ENCODE measurements around the gene HIPK3.
"Not testable (repeated sequence)": the region's sequence is repeated elsewhere in the genome, so short reads cannot be mapped to it uniquely, and the experiment has no call there.

HIPK3 gene

DNA sequence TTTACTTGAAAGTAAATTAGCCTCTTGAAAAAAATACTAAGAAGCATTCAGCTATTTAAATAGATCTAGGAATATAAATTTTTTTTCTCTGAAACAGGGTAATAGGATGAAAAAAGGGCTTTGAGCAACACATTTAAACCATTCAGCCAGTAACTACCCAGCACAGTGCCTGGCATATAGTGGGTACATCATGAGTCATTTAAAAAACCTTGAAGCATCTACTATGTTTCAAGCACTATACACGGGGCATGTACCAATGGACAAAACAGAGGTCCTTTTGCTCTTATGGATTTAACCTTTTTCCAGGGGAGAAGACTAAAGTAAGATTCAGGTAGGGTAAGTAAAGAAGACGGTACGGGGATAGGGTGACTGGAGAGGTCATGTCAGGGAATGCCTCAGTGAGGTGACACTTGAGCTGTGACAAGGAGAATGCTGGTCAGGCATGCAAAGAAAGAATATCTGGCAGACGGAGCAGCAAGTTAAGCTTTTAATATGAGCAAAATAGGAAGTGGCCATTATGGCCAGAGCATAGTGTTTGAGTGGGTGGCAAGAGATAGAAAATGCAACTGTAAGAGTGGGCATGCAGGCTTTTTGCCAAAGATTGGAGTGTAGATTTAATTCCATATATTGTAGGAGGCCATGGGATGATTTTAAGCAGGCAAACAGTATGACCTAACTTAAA lies 101.1 kb downstream of the HIPK3 start:
- DNase-seq (ENCODE audit: low spot score): no peak

DNA sequence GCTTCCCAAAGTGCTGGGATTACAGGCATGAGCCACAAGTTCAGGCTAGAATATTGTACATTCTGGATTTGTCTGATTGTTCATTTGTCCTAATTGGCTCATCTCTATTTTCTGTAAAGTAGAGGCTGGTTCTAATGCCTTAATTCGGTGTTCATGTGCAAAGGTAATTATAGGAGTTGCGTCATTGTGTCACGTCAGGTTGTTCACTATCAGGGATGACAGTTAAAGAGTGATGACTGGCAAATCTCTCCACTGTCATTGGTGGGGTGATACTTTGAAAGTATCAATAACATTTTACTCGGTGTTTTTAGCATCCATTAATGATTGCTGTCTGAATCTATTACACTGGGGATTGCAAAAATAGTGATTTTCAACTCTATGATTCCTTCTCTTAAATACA lies 103.5 kb downstream of the HIPK3 start:
- DNase-seq (ENCODE audit: low spot score): no peak

DNA sequence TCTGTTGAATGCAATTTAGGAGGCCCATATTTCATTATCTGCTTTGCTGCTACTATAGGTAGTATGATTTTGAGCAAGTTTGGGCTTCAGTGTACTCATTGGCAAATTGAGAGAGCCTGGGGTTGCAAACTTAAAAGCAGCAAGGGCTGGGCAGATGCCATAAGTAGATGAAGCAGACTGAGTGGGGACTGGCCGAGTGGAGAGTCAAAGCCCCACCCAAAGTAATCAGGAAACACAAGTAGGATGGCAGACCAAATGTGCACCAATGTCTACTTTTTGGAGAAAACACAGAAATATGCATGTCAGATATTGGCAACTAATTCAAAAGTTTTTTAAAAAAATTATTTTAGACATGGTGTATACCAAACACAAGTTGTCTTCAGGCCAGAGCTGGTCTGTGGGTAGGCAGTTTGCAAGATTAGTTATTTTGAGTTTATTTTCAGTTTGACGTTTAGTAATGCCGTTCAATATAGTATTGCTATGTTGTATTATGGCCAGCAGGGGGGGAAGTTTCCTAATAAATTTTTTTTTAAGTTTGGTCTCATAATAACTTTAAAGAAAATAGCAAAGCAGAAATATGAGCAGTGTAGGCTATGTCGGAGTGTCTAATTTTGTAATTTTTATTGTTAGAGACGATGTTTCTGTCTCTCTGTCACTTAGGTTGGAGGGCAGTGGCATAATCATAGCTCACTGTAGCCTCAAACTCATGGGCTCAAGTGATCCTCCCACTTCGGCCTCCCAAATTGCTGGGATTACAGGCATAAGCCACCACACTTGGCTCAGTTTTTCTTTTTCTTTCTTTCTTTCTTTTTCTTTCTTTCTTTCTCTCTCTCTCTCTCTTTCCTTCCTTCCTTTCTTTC lies 105.1 kb downstream of the HIPK3 start:
- peak; percentile 64 for DNase-seq (ENCODE audit: low spot score)

DNA sequence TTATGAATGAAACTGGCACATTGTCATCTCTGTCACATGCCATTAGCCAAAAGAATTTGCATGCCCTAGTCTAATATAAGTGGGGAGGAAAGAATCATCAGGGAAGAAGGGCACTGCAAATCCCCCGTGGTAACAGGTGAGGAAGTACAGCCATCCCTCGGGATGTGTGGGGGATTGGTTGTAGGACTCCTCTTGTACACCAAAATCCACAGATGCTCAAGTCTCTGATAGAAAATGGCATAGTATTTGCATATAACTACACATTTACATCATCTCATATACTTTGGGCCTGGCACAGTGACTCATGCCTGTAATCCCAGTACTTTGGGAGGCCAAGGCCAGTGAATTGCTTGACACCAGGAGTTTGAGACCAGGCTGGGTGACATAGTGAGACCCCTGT lies 109.7 kb downstream of the HIPK3 start:
- DNase-seq (ENCODE audit: low spot score): no peak

DNA sequence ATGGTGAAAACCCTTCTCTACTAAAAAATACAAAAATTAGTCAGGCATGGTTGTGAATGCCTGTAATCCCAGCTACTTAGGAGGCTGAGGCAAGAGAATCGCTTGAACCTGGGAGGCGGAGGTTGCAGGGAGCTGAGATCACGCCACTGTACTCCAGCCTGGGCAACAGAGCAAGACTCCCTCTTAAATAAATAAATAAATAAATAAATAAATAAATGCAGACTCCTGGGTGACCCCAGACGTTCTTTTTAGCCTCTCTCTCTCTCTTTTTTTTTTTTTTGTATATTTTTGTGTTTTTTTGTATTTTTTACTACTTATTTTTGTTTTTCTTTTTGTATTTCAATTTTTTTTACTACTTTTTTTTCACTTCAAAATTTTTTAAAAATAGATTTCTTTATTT lies 111.3 kb downstream of the HIPK3 start:
- DNase-seq (ENCODE audit: low spot score): not testable (repeated sequence)

DNA sequence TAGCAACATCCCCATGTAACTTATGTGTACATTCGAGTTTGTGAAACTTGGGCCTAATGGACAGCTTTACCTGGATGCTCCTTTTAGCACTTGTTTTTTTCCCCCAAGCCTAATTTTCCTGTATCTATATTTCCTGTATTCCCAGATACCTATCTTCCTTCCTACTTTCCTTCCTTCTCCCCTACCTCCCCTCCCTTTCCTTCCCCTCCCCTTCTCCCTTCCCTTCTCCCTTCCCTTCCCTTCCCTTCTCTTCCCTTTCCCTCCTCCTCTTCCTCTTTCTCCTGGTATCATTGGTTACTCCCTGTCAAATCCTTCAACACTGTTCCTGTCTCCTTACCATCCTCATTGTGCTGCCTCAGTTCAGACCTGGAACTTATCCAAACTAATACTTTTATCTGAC lies 111.8 kb downstream of the HIPK3 start:
- DNase-seq (ENCODE audit: low spot score): no peak

DNA sequence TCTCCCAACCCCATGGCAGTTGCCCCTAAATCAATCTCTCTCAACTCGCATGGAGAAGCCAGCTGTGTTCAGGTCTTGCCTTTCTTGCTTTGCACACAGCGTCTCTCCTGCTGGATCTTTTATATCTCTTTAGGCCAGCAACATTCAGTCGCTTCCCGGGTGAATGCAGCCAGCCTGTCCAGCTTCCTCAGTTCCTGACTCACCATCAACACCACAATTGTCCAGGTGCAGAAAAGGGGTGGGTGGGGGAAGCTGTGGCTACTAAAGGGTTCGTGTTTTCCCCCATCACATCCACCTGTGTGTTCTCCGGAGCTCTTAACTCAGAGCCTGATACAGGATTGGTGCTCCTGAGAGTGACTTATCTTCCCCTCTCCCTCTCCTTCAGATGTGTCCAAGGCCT lies 116.5 kb downstream of the HIPK3 start:
- no peak for DNase-seq (ENCODE audit: low spot score)

DNA sequence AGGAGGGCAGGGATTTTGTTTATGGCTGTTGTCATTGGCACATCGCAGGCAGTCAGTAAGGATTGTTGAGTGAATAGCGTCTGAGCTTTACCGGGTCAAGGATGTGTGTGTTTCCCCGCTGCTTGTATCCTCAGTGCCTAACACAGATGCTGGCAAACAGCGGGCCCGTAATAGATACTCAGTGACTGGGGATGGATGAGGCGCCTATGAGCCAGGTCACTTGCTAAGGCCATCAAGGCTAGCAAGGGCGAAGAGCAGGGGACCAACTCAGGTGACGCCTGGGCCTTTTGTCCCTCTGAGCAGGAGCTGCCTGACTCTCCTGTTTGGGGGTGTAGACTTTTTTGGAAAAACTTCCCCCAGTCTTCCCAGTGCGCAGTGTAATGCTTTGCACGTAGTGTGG lies 118.1 kb downstream of the HIPK3 start:
- no peak for DNase-seq (ENCODE audit: low spot score)

DNA sequence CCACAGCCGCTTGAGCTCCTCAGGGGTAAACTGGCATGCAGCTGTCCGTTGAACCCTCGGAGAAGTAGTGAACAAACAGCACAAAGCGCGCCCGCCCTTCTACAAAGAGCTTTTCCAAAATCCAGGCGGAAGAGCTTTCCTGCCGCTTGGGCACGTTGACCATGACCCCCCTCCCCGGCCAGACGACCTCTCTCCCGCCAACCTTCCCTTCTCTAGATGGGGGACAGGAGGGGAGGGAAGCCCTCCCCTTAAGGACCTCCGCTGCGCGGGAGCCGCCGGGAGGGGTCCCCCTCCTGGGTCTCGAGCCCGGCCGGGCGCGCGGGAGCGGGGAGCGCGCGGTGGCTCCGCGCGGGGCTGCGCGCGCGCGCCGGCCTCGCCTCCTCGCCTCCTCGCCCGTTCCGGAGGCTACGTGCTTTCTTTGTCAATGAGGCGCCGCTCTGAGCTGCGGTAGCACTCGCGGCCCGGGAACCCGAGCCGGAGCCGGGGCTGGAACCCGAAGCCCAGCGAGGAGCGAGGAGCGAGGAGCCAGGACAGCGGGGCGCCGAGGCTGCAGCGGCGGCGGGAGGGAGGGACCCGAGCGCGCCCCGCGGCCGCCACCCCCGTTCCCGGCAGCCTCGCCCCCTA lies 118.6 kb downstream of the HIPK3 start, which contains the start of gene KIAA1549L:
Gene KIAA1549L, plus strand, starts transcription at position 421 of the 624 bp plus-strand sequence.
- no peak for DNase-seq (ENCODE audit: low spot score)

DNA sequence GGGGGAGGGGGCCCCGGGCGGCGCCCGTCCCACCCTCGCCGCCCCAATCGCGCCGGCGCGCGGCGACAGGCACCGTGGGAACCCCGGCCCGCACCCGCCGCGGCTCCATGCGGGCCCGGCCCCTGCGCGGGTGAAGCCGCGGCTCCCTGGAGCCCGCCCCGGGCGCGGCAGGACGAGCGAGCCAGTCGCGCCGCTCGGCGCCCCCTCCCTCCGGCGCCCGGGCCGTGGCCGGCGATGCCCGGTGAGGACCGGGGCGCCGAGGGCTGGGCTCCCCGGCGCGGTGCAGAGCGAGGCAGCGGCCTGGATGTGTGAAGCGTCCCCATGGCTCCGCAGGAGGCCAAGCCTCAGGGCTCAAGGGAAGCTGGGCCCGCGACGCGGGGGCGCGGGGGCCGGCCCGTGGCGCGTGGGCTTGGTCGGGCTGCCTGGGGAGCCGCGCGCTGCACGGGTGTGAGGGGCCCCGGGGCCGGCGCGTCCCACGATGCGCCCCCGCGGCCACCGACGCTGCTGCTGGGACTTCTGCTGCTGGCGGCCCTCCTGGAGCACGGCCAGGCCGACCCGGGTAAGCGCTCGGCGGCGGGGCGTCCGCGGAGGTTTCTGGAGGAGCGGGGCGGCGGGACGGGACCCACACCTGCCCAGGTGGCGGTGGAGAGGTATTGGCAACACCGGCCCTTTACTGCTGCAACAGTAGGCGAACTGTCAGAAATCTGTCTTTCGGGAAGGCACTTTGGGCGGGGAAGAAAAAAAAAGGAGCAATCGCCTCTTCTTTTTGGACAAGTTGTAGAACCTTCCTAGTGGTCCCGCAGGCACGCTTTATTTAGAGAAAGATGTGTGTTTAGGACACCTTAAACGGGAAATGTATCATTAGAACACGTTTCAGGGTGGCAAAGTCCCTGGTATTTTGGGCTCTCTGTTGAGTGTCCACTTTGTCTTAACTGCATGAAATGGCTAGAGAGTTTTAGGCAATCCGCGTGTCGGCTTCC lies 119.4 kb downstream of the HIPK3 start:
- no peak for DNase-seq (ENCODE audit: low spot score)

DNA sequence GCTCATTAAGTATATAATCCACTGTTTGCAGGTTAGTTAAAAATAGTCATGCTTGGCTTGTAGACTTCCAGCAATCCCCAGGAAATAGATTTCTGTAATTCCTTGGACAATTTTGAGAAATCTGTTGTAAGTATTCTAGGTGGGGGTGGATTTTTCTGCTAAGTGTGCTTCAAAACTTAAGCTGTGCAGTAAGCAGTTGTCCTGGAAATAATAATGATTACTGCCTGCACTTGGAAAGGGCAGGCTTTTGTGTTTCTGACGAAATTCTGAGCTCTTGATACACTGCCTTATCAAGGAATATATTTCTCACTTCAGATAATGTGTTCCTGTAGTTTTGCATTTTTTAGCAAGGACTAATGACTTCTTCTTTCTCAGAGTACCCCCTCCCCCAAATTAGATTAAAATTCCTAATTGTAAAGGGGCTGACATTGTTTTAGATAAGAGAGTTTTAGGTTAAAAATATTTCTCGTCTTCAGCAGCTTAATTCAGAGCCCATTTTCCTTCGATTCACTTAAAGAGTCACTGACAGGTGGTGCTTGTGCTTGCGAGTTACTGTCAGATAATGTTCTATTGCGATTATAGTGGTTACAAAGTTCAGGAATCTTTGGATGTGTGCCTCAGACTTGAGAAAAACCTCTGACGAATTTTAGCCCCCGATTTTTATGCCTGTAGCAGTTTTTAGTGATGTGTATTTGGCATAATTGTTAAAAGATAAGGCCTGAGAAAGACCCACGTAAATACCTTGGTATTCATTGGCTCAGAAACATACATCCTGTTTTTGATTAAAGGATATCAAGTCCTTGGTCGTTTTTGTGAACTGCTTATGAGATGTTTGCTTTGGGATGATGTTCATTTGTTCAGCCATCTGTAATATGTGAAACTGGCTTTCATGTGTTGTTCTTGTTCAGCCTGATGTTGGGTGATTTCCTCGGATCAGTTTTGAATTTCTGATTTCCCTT lies 120.5 kb downstream of the HIPK3 start:
- DNase-seq (ENCODE audit: low spot score): no peak

DNA sequence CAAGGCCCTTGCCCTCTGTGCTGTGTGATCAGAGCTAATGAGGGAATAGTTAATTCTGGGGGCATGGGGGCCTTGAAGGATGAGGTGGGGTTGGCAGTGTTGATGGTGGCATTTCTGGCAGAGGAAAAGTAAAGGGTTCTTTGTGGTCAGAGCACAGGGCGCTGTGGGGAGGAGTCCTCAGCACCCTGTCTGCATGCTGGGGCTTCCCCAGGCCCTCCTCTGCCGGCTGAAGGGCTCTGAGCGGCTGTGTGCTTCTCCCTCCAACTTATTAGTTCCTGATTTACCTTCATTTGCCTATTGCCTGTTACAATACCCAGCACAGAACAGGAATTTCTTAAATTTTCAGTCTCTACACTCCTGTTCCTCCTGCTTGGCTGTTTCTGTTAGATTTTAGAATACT lies 122.8 kb downstream of the HIPK3 start:
- no peak for DNase-seq (ENCODE audit: low spot score)

DNA sequence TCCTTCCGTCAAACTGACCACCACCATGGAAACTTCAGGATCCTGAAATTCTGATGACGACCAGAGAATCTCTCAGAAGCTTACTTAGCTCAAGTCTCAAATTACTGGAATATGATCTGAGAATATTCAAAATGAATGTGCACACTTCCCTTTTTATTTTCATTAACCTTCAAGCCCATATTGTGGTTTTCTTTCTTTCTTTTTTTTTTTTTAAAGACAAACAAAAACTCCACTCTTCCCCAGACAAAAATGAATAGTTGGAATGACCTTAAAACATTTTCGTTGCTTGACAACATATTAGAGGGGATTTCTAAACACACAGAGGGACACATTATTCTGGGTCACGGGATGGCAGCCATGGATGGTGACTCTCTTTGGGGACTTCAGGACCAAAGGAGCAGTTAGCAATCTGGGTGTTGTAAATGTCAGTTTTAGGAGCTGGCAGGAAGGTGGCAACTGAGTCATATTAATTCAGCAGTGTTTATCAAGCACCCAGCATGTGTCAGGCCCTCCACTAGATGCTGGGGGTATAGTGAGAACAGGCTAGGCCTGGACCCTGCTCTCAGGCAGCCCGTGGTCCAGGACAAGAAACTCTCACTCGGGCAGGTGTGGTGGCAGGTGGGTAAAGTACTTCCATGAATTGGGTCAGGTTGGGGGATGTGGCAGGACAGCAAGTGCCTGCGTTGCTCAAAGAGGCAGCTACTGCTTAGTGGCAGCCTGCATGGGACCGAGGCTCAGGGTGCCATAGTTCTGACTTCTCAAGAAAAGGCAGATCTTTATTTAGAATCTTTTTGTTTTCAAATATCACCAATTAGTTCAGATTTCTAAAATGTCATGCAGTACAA lies 126.1 kb downstream of the HIPK3 start:
- DNase-seq (ENCODE audit: low spot score): no peak

DNA sequence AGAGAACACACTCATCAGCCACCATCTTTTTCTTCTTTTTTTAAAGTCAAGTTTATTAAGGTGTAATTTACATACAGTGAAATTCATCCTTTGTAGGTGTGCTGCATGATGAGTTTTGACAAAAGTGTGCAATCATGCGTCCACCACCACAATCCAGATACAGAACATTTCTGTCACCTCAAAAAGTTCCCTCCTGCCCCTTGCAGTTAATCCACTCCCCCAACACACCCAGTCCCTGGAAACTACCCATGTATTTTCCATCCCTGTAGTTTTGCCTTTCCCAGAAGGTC lies 126.7 kb downstream of the HIPK3 start:
- no peak for DNase-seq (ENCODE audit: low spot score)

DNA sequence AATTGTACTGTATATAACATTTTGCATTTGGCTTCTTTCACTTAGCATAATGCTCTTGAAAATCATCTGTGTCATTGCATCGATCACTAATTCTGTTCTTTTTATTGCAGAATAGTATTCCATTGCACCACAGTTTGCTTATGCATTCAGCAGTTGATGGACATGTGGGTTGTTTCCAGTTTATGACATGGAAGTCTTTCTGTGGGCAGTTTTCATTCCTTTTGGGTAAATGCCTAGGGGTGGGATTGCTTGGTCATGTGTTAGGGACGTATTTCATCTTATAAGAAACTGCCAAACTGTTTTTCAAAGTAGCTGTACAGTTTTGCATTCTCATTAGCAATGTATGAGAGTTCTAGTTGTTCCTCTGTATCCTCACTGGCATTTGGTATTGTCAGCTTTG lies 127.0 kb downstream of the HIPK3 start:
- no peak for DNase-seq (ENCODE audit: low spot score)

DNA sequence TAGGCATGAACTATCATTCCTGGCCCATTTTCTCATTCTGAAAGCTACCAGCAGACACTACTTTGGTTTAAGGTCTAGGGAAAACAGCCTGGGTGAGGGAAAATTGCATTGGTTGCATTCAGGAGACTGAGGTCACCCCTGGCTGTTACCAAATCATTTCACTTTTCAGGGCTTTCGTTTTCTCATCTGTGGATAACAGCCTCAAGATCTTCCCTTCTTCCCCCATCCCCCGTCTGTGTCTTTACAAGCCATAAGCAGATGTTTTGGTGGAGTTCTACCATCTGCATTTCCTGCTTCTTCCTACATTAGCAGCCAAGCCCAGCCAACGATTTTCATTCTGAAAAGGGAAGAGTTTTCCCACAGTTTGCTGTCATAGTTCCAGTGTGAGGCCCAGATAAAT lies 130.4 kb downstream of the HIPK3 start:
- DNase-seq (ENCODE audit: low spot score): no peak

DNA sequence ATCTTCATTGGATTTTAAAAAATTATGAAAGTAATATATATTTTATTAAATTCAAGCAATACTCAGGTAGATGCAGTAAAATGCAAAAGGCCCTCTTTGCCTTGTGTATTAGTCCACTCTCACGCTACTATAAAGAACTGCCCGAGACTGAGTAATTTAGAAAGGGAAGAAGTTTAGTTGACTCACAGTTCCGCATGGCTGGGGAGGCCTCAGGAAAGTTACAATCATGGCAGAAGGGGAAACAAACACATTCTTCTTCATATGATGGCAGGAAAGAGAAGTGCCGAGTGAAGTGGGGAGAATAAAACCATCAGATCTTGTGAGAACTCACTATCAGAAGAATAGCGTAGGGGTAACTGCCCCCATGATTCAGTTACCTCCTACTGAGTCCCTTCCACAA lies 130.8 kb downstream of the HIPK3 start:
- no peak for DNase-seq (ENCODE audit: low spot score)

DNA sequence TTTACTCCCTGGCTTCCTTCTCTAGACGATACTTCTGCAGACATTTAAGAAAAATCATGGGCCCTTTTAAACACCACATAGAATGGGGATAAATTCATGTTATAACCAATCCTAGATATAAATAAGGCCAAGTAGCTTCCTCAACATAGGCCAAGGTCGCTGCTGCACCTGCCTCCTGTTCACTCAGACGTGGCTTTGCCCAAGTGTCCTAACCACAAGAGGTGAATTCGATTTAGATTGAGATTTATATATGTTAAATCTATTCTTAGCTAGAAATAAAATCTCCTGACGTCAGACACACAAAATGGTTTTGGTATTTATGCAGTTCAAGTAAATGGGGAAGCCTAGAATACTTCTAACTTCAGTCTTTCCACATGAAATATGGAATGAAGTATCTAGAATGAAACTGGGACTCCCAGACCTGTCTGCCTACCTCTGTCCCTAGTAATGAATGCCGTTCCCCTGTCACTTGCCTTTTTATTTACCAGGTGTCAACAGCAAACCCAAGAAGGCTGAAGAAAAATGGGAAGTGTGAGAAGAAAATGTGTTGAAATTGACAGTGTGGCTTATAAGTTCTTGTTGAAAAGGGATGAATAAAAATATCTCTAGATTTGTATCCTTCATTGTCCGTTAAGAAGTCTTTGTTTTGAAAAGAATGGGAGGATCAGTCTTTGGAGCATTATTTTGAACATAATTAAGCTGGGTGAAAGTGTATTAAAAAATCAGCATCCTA lies 131.8 kb downstream of the HIPK3 start:
- DNase-seq (ENCODE audit: low spot score): no peak

DNA sequence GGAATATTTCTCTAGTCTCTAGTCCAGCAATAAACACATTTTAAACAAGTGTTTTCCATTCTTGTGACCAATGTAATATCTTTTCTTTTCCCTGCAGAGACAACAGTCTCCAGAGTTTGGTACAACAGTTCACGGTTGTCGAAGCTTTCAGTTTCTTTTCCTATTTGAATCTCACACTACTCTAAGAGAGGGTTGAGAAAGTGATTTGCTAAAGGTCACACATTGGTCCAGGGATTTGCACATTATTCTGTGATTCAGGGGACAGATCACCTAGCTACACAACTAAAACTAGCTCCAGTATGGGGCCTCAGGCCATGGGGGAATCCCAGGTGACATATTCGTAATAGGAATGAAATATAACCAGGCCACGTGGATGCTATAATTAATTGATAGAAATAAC lies 132.5 kb downstream of the HIPK3 start:
- no peak for DNase-seq (ENCODE audit: low spot score)

All from hematopoietic multipotent progenitor cell treated with erythropoietin and hydrocortisone succinate and interleukin-3 and kit ligand, for 15 days (in vitro differentiated cells).